Esophagus (tissue), 2 donors: ENCODE measurements around the gene PPP3R1. TPM values are rescaled to one million over a fixed set of nuclear protein-coding genes. Genes with fewer than 3 reads are reported as not detected.

ENCODE experiments used
- H3K27ac ChIP-seq, 2 donors: one replicate each; pipeline ENCODE4 v1.5.1; 2013; ENCODE audit warnings: low read depth in 2 of 2, mild to moderate bottlenecking in 2 of 2, inconsistent platforms in 1 of 2, low read length in 1 of 2, moderate library complexity in 1 of 2
- H3K27me3 ChIP-seq, 2 donors: one replicate each; pipeline ENCODE4 v1.6.1; 2013; ENCODE audit warnings: low read length in 2 of 2, control low read depth in 1 of 2, mild to moderate bottlenecking in 1 of 2; ENCODE audit not compliant: insufficient read depth in 2 of 2, control insufficient read depth in 1 of 2
- H3K36me3 ChIP-seq, 2 donors: one replicate each; pipeline ENCODE4 v1.6.1; 2013; ENCODE audit warnings: low read length in 1 of 2; ENCODE audit not compliant: control insufficient read depth in 2 of 2, insufficient read depth in 2 of 2
- H3K4me1 ChIP-seq, 2 donors: one replicate each; pipeline ENCODE4 v1.6.1; 2013; ENCODE audit warnings: low read length in 1 of 2; ENCODE audit not compliant: control insufficient read depth in 2 of 2, insufficient read depth in 2 of 2
- H3K4me3 ChIP-seq, 2 donors: one replicate each; pipeline ENCODE4 v1.5.1; 2013; ENCODE audit warnings: low read length in 2 of 2, mild to moderate bottlenecking in 2 of 2, low read depth in 1 of 2, moderate library complexity in 1 of 2
- H3K9me3 ChIP-seq, 2 donors: one replicate each; pipeline ENCODE4 v1.6.1; 2013; ENCODE audit warnings: mild to moderate bottlenecking in 2 of 2, low read depth in 1 of 2, low read length in 1 of 2, moderate library complexity in 1 of 2; ENCODE audit not compliant: control insufficient read depth in 2 of 2, insufficient read depth in 1 of 2
- WGBS, 2 donors: extraction: QIAGEN DNeasy Blood & Tissue Kit; methylation state at CpG; one replicate each; pipeline ENCODE4 v1.1.7; 2013; 5-methylcytosine and 5-hydroxymethylcytosine counted together
- polyA plus RNA-seq, 2 donors: library from polyadenylated mRNA; stranded (reverse); fragments of 200-250 nt; gene quantifications; one replicate each; pipeline ENCODE4 v1.2.3, GENCODE V29; 2013
- donor health status: healthy with polysubstance abuse.
- donor health status: Bipolar disorder and iron deficiency.

PPP3R1 gene
- polyA plus RNA-seq, 2 donors = 11.9 to 17.5 TPM

GRCh38 chr2:68152681-68153347 is 99.5 kb downstream of the PPP3R1 start:
- H3K4me1 ChIP-seq = no peaks in the 10 kb centered on the region
- no peak overlapping the region for H3K27ac ChIP-seq
- H3K4me3 ChIP-seq = no peak overlapping the region
- no peaks in the 10 kb centered on the region for H3K27me3 ChIP-seq
- no peaks in the 10 kb centered on the region for H3K9me3 ChIP-seq
- 61 to 65% methylated on average over 3 of the region's 3 CpGs for WGBS, 2 donors
- H3K36me3 ChIP-seq = no peaks in the 10 kb centered on the region

GRCh38 chr2:68151037-68151436 is 101.3 kb downstream of the PPP3R1 start:
- Histone ChIP-seq H3K4me3 (no peak overlapping the region), H3K4me1 (no peaks in the 10 kb centered on the region), H3K36me3 (no peaks in the 10 kb centered on the region), H3K27me3 (no peaks in the 10 kb centered on the region), H3K9me3 (no peaks in the 10 kb centered on the region), H3K27ac (no peak overlapping the region)

- H3K27ac ChIP-seq = no peak overlapping the region
- no peaks in the 10 kb centered on the region for H3K27me3 ChIP-seq
- no peaks in the 10 kb centered on the region for H3K9me3 ChIP-seq
- H3K4me3 ChIP-seq = no peak overlapping the region
- no peaks in the 10 kb centered on the region for H3K4me1 ChIP-seq
- WGBS, 2 donors = 94 to 96% methylated on average over 2 of the region's 2 CpGs
- H3K36me3 ChIP-seq = peaks cover 0 to 2% of the 10 kb centered on the region in 2 donors
Observed at GRCh38 chr2:68141875-68142274, 110.5 kb downstream of the PPP3R1 start.

GRCh38 chr2:68135448-68136320 is 116.6 kb downstream of the PPP3R1 start:
- Histone ChIP-seq H3K4me3 (no peak overlapping the region), H3K27ac (no peak overlapping the region), H3K27me3 (no peaks in the 10 kb centered on the region), H3K4me1 (no peaks in the 10 kb centered on the region), H3K36me3 (peaks cover 2 to 6% of the 10 kb centered on the region in 2 donors), H3K9me3 (no peaks in the 10 kb centered on the region)
- WGBS, 2 donors = 70 to 80% methylated on average over 7 of the region's 7 CpGs

GRCh38 chr2:68134554-68134953 is 117.8 kb downstream of the PPP3R1 start:
- no peaks in the 10 kb centered on the region for H3K4me1 ChIP-seq
- 77 to 95% methylated on average over 6 of the region's 6 CpGs for WGBS, 2 donors
- H3K36me3 ChIP-seq = peaks cover 2 to 6% of the 10 kb centered on the region in 2 donors
- no peak overlapping the region for H3K4me3 ChIP-seq
- H3K27ac ChIP-seq = no peak overlapping the region
- no peaks in the 10 kb centered on the region for H3K9me3 ChIP-seq
- no peaks in the 10 kb centered on the region for H3K27me3 ChIP-seq

- WGBS, 2 donors = 85 to 98% methylated on average over 1 of the region's 1 CpG
- Histone ChIP-seq H3K4me1 (no peaks in the 10 kb centered on the region), H3K9me3 (no peaks in the 10 kb centered on the region), H3K4me3 (no peak overlapping the region), H3K27me3 (no peaks in the 10 kb centered on the region), H3K27ac (no peak overlapping the region), H3K36me3 (peaks cover 2 to 5% of the 10 kb centered on the region in 2 donors)
Observed at GRCh38 chr2:68134120-68134519, 118.2 kb downstream of the PPP3R1 start.

Other genes with a start within 250 kb of the PPP3R1 start
- gene C1D, start 189.5 kb downstream of the PPP3R1 start, polyA plus RNA-seq = 10 to 100 TPM in 1 of 2 donors, 1 to 10 TPM in 1; 6.4 to 17.2 TPM
- gene PNO1, start 94.6 kb downstream of the PPP3R1 start, polyA plus RNA-seq = 10 to 100 TPM in 1 of 2 donors, 1 to 10 TPM in 1; 3.8 to 11.2 TPM
- 1 to 10 TPM; 2.1 to 3.8 TPM for gene CNRIP1, start 67.4 kb upstream of the PPP3R1 start, polyA plus RNA-seq
- 1 to 10 TPM; 1.2 to 1.4 TPM for gene PLEK, start 112.8 kb upstream of the PPP3R1 start, polyA plus RNA-seq
- gene FBXO48, start 214.8 kb upstream of the PPP3R1 start, polyA plus RNA-seq = under 1 TPM; 0.44 to 0.61 TPM
- 1 to 10 TPM; 1.1 to 1.3 TPM for gene APLF, start 215.1 kb upstream of the PPP3R1 start, polyA plus RNA-seq